Measurements from ENCODE around the gene TPP1. TPM values are rescaled to one million over a fixed set of nuclear protein-coding genes. Genes with fewer than 3 reads are reported as not detected.

Gene TPP1
- total RNA-seq, 6 experiments from 2014 or later: 62.5 to 159 (median 81.0) TPM

DNA sequence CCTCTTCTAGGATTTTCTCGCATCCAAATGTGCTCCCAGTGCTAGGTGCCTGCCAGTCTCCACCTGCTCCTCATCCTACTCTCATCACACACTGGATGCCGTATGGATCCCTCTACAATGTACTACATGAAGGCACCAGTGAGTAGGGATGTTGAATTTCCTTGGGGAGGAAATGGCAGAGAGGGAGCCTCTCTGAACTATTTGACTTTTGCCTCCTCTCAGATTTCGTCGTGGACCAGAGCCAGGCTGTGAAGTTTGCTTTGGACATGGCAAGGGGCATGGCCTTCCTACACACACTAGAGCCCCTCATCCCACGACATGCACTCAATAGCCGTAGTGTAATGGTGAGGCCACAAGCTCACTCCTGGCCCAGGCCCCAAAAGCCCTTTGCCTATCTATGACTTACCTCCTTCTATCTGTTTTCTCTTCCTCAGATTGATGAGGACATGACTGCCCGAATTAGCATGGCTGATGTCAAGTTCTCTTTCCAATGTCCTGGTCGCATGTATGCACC is 9.7 kb downstream of the TPP1 start:
- H3K27me3 ChIP-seq: no peaks in the 10 kb centered on the region
- TF ChIP-seq POLR2A (IDR thresholded peaks at IDR 0.05): no peak
- TF ChIP-seq, protein P1, sequence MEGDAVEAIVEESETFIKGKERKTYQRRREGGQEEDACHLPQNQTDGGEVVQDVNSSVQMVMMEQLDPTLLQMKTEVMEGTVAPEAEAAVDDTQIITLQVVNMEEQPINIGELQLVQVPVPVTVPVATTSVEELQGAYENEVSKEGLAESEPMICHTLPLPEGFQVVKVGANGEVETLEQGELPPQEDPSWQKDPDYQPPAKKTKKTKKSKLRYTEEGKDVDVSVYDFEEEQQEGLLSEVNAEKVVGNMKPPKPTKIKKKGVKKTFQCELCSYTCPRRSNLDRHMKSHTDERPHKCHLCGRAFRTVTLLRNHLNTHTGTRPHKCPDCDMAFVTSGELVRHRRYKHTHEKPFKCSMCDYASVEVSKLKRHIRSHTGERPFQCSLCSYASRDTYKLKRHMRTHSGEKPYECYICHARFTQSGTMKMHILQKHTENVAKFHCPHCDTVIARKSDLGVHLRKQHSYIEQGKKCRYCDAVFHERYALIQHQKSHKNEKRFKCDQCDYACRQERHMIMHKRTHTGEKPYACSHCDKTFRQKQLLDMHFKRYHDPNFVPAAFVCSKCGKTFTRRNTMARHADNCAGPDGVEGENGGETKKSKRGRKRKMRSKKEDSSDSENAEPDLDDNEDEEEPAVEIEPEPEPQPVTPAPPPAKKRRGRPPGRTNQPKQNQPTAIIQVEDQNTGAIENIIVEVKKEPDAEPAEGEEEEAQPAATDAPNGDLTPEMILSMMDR (IDR thresholded peaks at IDR 0.05): no peak
- H3K36me3 ChIP-seq: peaks cover 8 to 37% (median 19%) of the 10 kb centered on the region in 4 donors
- no peak overlapping the region for H3K4me3 ChIP-seq
- DNase-seq (peak in 1 of 3 donors; percentile 41), ATAC-seq (no peak)
- 64% methylated on average over 7 of the region's 8 CpGs for WGBS (ENCODE audit: insufficient coverage, low coverage, low lambda C conversion rate, missing lambda C conversion rate)
- H3K4me1 ChIP-seq: peaks cover 0 to 40% (median 12%) of the 10 kb centered on the region in 4 donors
- intact Hi-C loops (cut with DNase I): no loop called here
- no peaks in the 10 kb centered on the region for H3K9me3 ChIP-seq
- H3K27ac ChIP-seq: no peak overlapping the region

DNA sequence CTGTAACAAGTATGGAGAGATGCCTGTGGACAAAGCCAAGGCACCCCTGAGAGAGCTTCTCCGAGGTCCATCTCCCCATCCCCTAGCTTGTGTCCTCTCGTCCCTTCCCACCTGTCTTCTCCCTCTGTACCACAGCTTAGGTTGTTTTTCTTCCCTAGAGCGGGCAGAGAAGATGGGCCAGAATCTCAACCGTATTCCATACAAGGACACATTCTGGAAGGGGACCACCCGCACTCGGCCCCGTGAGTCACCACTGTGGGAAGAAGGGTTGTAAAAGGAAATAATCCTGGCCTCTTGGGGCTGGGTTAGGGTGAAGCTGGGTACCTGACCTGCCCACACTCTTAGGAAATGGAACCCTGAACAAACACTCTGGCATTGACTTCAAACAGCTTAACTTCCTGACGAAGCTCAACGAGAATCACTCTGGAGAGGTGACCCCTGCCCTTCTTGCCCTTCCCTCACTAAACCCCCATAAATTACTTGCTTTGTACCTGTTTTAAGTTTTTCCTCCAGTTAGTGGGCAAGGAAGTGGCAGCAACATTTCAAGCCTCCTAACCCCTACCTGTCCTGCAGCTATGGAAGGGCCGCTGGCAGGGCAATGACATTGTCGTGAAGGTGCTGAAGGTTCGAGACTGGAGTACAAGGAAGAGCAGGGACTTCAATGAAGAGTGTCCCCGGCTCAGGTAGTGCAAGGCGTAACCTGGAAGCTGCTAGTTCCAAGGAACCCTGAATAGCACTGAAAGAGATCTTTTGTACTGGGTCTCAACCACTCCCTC is 10.3 kb downstream of the TPP1 start:
- peaks cover 0 to 42% (median 12%) of the 10 kb centered on the region in 4 donors for H3K4me1 ChIP-seq

DNA sequence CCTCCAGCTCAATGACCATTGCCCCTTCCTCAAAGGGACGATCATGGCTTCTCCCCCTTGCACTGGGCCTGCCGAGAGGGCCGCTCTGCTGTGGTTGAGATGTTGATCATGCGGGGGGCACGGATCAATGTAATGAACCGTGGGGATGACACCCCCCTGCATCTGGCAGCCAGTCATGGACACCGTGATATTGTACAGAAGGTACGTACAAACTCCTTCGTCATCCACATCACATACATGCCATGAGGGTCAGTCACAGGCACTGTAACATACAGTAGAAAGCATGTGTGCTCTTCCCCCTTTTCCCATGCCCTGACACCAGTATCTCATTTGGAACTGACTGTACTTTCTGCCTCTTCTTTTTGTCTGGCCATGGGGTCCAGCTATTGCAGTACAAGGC is 11.2 kb downstream of the TPP1 start:
- TF ChIP-seq, protein P1 (IDR thresholded peaks at IDR 0.05): no peak
- no peak for TF ChIP-seq POLR2A (IDR thresholded peaks at IDR 0.05)
- Histone ChIP-seq H3K9me3 (no peaks in the 10 kb centered on the region), H3K36me3 (peaks cover 8 to 37% (median 19%) of the 10 kb centered on the region in 4 donors), H3K4me3 (no peak overlapping the region), H3K27ac (peak overlapping the region in 1 of 3 donors; percentile 91), H3K27me3 (no peaks in the 10 kb centered on the region), H3K4me1 (peaks cover 0 to 41% (median 11%) of the 10 kb centered on the region in 4 donors)
- WGBS (ENCODE audit: insufficient coverage, low coverage, low lambda C conversion rate, missing lambda C conversion rate): 87% methylated on average over 9 of the region's 9 CpGs
- intact Hi-C loops (cut with DNase I): no loop called here
- no peak for ATAC-seq
- DNase-seq: peak in 1 of 3 donors; percentile 41

More for the DNA sequence above, 10.3 kb downstream of the TPP1 start:
- peak in 1 of 3 donors; percentile 40 for DNase-seq
- WGBS (ENCODE audit: insufficient coverage, low coverage, low lambda C conversion rate, missing lambda C conversion rate): 88% methylated on average over 13 of the region's 14 CpGs
- intact Hi-C loops (cut with DNase I): no loop called here
- no peak for TF ChIP-seq POLR2A (IDR thresholded peaks at IDR 0.05)
- TF ChIP-seq, protein P1 (IDR thresholded peaks at IDR 0.05): no peak
- H3K27me3 ChIP-seq: no peaks in the 10 kb centered on the region
- no peak for ATAC-seq
- peaks cover 8 to 37% (median 19%) of the 10 kb centered on the region in 4 donors for H3K36me3 ChIP-seq
- H3K9me3 ChIP-seq: no peaks in the 10 kb centered on the region
- H3K4me3 ChIP-seq: no peak overlapping the region
- no peak overlapping the region for H3K27ac ChIP-seq

DNA sequence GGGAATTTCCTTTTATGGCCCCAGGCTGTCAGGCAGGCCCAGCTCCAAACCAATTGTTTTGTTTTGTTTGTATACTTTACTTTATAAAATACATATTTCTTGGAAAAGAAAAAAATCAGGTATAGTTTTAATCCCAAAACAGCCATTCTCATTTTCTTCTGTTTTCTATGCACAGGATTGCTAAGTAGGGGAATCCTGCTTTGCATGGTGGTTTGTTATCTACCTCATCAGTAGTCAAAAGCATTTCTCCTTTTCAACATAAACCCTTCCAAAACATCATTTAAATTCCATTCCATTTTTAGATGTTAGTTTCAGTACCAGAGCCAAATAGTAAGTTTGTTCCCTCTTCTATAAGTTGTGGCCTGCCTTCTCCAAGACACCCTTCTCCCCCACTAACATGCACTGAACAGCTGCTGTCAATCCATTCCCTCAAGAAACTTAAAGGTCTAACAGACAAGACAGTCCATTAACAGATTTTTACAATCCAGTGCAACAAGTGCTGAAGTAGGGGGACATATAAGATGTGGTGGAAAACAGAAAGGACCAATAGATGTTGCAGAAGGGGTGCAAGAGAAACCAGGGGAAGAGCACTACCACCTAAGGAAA is 11.9 kb downstream of the TPP1 start:
- intact Hi-C loops (cut with DNase I): no loop called here
- Histone ChIP-seq H3K9me3 (no peaks in the 10 kb centered on the region), H3K27ac (peak overlapping the region; percentile 55 to 91 (median 58)), H3K36me3 (peaks cover 8 to 37% (median 19%) of the 10 kb centered on the region in 4 donors), H3K27me3 (no peaks in the 10 kb centered on the region), H3K4me1 (peaks cover 0 to 42% (median 12%) of the 10 kb centered on the region in 4 donors), H3K4me3 (no peak overlapping the region)
- ATAC-seq (no peak), DNase-seq (no peak)
- TF ChIP-seq, protein P1 (IDR thresholded peaks at IDR 0.05): no peak
- TF ChIP-seq POLR2A (IDR thresholded peaks at IDR 0.05): peak; percentile 49
